Stimulated activated naive CD8-positive, alpha-beta T cell treated with anti-CD3 and anti-CD28 coated beads, Interleukin-15, Interleukin-2, amounts not matched to agents 100 ng/mL and 50 ng/mL, for 24 hours (primary cell): ENCODE data around the gene WAS.
A peak's percentile ranks its signal among the peaks of the same experiment; 100 is the strongest.

ENCODE experiments used
- H3K27ac Mint-ChIP-seq: one replicate; pipeline ENCODE4 v1.8.0; 2021; ENCODE audit warnings: mild to moderate bottlenecking, mixed read lengths
- H3K27me3 Mint-ChIP-seq: one replicate; pipeline ENCODE4 v1.8.0; 2021; ENCODE audit warnings: mixed read lengths
- H3K36me3 Mint-ChIP-seq: one replicate; pipeline ENCODE4 v1.8.0; 2021; ENCODE audit warnings: low read depth, mixed read lengths
- H3K4me1 Mint-ChIP-seq: one replicate; pipeline ENCODE4 v1.8.0; 2021; ENCODE audit warnings: low read depth, mixed read lengths
- H3K4me3 Mint-ChIP-seq: one replicate; pipeline ENCODE4 v1.8.0; 2021; ENCODE audit warnings: mild to moderate bottlenecking, mixed read lengths
- H3K9me3 Mint-ChIP-seq: one replicate; pipeline ENCODE4 v1.8.0; 2021; ENCODE audit warnings: mixed read lengths

WAS gene

GRCh38 chrX:48696301-48696908 lies 12.8 kb downstream of the WAS start, which contains the start of gene SUV39H1:
Gene SUV39H1, plus strand, starts transcription at chrX:48696734. Its CDS starts 51 bp downstream, at chrX:48696785.
- no peaks in the 10 kb centered on the region for H3K9me3 Mint-ChIP-seq
- H3K27ac Mint-ChIP-seq: peak within 1 kb of the TSS; percentile 97
- peaks cover 24% of the 10 kb centered on the region for H3K36me3 Mint-ChIP-seq
- H3K27me3 Mint-ChIP-seq: no peaks in the 10 kb centered on the region
- peaks cover 27% of the 10 kb centered on the region for H3K4me1 Mint-ChIP-seq
- H3K4me3 Mint-ChIP-seq: peak within 1 kb of the TSS; percentile 93

- H3K27ac Mint-ChIP-seq: peak overlapping the region; percentile 97
- H3K27me3 Mint-ChIP-seq: no peaks in the 10 kb centered on the region
- no peaks in the 10 kb centered on the region for H3K9me3 Mint-ChIP-seq
- peaks cover 20% of the 10 kb centered on the region for H3K36me3 Mint-ChIP-seq
- peaks cover 27% of the 10 kb centered on the region for H3K4me1 Mint-ChIP-seq
- H3K4me3 Mint-ChIP-seq: peak overlapping the region; percentile 93
Observed at GRCh38 chrX:48696909-48697727, 13.5 kb downstream of the WAS start.

DNA sequence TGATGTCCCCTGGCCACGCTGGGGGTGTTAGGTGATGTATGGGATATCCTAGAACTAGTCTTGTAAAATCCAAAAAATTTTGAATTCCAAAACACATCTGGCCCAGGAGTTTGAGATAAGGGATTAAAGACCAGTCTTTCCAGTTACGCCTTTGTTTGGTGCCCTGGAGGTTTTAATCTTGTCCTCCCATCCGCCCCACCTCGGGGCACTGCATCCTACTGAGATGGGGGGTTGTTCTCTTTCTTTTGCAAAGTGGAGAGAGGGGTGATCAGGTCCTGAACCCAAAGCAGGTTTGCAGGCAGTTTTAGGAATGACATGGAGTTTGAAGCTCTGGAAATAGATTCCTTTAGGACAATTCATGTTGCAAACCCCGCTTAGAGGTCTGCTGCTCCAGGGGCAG lies 14.7 kb downstream of the WAS start:
- H3K4me3 Mint-ChIP-seq: peak overlapping the region; percentile 93
- H3K27ac Mint-ChIP-seq: no peak overlapping the region
- H3K27me3 Mint-ChIP-seq: no peaks in the 10 kb centered on the region
- H3K9me3 Mint-ChIP-seq: no peaks in the 10 kb centered on the region
- H3K4me1 Mint-ChIP-seq: peaks cover 28% of the 10 kb centered on the region
- H3K36me3 Mint-ChIP-seq: peaks cover 25% of the 10 kb centered on the region

GRCh38 chrX:48700246-48700645 lies 16.6 kb downstream of the WAS start:
- no peaks in the 10 kb centered on the region for H3K27me3 Mint-ChIP-seq
- no peak overlapping the region for H3K27ac Mint-ChIP-seq
- no peak overlapping the region for H3K4me3 Mint-ChIP-seq
- peaks cover 35% of the 10 kb centered on the region for H3K36me3 Mint-ChIP-seq
- H3K4me1 Mint-ChIP-seq: peaks cover 27% of the 10 kb centered on the region
- no peaks in the 10 kb centered on the region for H3K9me3 Mint-ChIP-seq

DNA sequence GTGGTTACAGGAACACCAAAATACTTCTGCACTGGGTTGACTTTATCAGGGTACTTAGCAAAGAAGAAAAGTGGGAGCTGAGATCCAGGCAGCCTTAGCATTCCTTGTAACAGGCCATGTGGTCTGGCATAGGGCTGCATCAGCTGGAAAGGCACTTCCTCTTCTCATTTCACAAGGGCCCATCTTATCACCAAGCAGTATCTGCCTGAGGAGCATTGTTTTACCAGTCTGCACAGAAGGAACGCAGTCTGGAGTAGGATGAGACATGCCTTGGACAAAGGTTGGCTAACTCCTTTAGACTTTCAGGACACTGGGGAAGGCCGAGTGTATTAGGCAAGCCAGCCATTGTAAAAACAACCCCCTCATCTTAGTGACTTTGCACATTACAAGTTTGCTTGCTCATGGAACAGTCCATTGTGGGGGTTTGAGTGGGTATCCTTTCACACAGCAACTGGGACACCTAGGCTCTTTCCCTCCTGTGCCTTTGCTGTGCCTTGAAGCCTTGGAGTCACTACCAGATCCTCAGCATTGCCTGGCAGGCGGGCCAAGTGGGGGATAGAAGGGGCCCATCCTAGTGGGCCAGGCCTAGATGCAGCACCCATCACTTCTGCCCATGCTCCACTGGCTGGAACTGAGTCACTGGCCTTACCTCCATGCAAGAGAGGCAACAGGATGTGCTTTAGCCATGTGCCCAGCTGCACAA lies 17.5 kb downstream of the WAS start:
- H3K4me3 Mint-ChIP-seq: no peak overlapping the region
- H3K27ac Mint-ChIP-seq: no peak overlapping the region
- H3K4me1 Mint-ChIP-seq: peaks cover 19% of the 10 kb centered on the region
- H3K27me3 Mint-ChIP-seq: no peaks in the 10 kb centered on the region
- H3K9me3 Mint-ChIP-seq: no peaks in the 10 kb centered on the region
- H3K36me3 Mint-ChIP-seq: peaks cover 35% of the 10 kb centered on the region

GRCh38 chrX:48702032-48702431 lies 18.4 kb downstream of the WAS start:
- H3K9me3 Mint-ChIP-seq: no peaks in the 10 kb centered on the region
- peaks cover 35% of the 10 kb centered on the region for H3K36me3 Mint-ChIP-seq
- H3K27ac Mint-ChIP-seq: no peak overlapping the region
- no peak overlapping the region for H3K4me3 Mint-ChIP-seq
- peaks cover 18% of the 10 kb centered on the region for H3K4me1 Mint-ChIP-seq
- no peaks in the 10 kb centered on the region for H3K27me3 Mint-ChIP-seq

DNA sequence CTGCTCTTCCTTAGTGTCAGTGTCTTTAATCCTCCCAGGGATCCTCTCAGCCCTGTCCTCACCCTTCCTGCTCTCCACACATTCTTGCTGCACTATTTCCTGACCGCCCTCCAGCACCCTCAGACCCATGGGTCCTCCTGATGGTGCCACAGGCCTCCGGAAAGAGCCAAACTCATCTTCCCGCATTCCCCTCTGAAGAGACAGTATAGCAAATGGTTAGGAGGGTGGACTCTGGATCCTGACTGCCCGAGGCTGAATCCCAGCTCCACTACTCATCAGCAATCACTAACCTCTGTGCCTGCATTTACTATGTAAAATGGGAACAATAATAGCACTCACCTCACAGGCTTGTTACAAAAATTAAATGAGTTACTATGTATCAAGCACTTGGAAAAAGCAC lies 19.1 kb downstream of the WAS start:
- Mint-ChIP-seq H3K9me3 (no peaks in the 10 kb centered on the region), H3K4me3 (no peak overlapping the region), H3K27ac (no peak overlapping the region), H3K4me1 (peaks cover 12% of the 10 kb centered on the region), H3K36me3 (peaks cover 29% of the 10 kb centered on the region), H3K27me3 (no peaks in the 10 kb centered on the region)

DNA sequence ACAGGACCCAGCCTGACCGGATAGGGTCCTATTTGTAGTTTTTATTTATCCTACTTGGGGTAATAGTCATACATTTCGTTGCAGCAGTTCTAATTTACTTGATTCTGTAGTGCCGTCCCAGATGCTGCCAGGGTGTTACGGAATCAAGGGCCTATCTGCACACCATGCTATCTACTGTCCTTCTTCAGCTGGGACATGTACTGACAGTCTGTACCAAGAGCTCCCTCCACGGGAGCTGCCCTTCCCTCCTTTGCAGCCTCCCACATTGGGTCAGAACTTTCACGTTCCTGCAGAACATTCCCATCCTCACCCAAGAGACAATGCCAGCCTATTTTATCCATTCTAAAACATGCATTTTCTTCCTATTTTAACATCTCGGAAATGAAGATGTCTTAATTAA lies 19.6 kb downstream of the WAS start:
- H3K4me3 Mint-ChIP-seq: no peak overlapping the region
- peaks cover 29% of the 10 kb centered on the region for H3K36me3 Mint-ChIP-seq
- H3K27me3 Mint-ChIP-seq: no peaks in the 10 kb centered on the region
- H3K4me1 Mint-ChIP-seq: peaks cover 7% of the 10 kb centered on the region
- no peak overlapping the region for H3K27ac Mint-ChIP-seq
- no peaks in the 10 kb centered on the region for H3K9me3 Mint-ChIP-seq

DNA sequence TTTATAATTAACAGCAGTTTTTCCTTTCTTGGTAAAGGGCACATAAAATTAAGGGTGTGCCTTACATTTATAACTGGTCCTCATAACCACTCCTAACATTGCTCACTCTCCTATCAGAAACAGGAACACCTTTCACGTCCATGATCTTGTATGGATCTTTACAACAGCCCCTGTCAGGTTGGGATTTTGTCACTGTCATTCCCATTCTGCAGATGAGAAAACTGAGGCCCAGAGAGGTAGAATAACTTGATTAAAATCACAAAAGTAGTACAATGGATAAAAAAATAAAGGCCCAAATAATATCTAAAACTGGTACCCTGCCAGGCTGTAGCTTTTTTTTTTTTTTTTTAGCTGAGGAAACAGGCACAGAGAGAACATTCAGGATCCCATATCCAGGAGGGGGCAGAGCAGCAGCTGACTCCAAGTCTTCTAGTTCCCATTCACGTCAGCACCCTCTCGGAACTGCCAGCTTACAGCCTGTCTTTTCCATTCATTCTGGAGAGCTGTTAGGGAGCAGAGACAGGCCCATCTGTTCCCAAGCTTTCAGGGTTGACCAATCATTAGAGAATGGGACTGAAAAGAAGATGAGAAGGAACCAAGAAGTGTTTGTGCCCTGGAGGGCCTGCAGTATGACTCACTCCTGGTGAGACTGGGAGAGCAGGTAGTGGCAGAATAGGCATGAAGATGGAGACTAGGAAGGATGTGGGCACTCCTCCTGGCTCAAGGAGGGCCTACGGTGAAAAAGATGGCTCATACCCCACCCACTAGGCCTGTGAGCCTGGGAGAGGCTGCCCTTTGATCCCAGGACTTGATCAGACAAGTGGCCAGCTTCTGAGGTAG lies 20.3 kb downstream of the WAS start:
- no peak overlapping the region for H3K4me3 Mint-ChIP-seq
- peaks cover 6% of the 10 kb centered on the region for H3K4me1 Mint-ChIP-seq
- no peaks in the 10 kb centered on the region for H3K27me3 Mint-ChIP-seq
- H3K27ac Mint-ChIP-seq: no peak overlapping the region
- H3K9me3 Mint-ChIP-seq: no peaks in the 10 kb centered on the region
- H3K36me3 Mint-ChIP-seq: peaks cover 33% of the 10 kb centered on the region

GRCh38 chrX:48705871-48706270 lies 22.3 kb downstream of the WAS start:
- Mint-ChIP-seq H3K4me3 (no peak overlapping the region), H3K9me3 (no peaks in the 10 kb centered on the region), H3K27ac (no peak overlapping the region), H3K4me1 (peaks cover 12% of the 10 kb centered on the region), H3K27me3 (no peaks in the 10 kb centered on the region), H3K36me3 (peaks cover 23% of the 10 kb centered on the region)

- Mint-ChIP-seq H3K36me3 (peaks cover 7% of the 10 kb centered on the region), H3K27ac (no peak overlapping the region), H3K27me3 (no peaks in the 10 kb centered on the region), H3K4me1 (peaks cover 43% of the 10 kb centered on the region), H3K4me3 (no peak overlapping the region), H3K9me3 (no peaks in the 10 kb centered on the region)
Observed at GRCh38 chrX:48709522-48710112, 26.0 kb downstream of the WAS start.

DNA sequence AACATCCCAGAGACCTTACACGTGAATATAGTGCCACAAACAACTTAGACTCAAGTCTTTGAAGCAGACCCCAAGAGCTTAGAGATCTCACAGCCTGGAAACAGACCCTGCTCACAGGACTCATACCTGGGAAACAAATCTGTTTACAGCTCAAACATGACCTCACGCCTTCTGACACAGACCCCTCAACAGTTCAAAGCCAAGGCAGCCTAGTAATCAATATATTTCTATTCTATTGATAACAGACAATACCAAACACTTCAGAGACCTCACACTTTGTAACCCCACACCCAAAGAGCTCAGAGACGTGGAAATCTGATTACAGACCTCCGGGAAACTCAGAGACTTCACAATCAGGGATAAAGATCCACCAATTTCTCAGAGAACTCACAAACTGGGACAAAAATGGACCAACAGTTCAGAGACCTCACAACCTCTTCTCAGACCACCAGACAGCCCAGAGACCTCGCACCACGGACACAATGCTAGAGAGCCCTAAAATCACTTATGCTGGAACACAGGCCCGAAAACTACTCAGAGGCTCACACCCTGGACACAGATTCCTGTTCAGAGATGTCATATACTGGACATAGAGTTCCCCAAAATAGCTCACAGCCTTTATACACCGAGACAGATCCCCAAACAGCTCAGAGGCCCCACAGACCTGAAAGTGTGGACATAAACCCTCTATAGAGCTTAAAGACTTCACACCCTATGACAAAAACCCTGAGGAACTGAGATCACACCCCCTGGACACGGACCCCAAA lies 27.7 kb downstream of the WAS start:
- Mint-ChIP-seq H3K27ac (no peak overlapping the region), H3K4me1 (peaks cover 60% of the 10 kb centered on the region), H3K27me3 (no peaks in the 10 kb centered on the region), H3K36me3 (peaks cover 7% of the 10 kb centered on the region), H3K9me3 (no peaks in the 10 kb centered on the region), H3K4me3 (no peak overlapping the region)

DNA sequence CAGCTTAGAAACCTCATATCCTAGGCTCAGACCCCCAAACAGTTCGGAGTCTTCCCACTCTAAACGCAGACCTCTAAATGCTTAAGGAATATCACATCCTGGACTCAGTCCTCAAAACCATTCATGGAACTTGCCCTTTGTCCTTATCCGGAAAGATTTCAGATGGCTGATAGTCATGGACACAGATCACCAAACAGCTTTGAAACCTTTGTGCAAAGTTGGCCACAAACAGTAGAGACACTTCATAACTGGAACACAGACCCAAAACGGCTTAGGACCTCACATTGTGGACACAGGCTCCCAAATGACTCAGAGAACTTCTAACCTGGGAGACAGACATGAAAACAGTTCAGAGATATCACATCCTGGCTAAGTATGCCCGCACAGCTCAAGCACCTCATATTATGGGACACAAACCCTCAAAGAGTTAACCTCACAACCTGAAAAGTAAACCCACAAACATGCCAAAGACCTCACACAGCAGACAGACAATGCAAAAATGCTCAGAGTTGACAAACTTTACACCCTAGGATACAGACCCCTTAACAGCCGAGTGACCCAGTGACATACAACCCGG lies 28.4 kb downstream of the WAS start:
- H3K36me3 Mint-ChIP-seq: peaks cover 7% of the 10 kb centered on the region
- peak overlapping the region; percentile 73 for H3K27ac Mint-ChIP-seq
- H3K4me3 Mint-ChIP-seq: peak overlapping the region; percentile 56
- H3K4me1 Mint-ChIP-seq: peaks cover 65% of the 10 kb centered on the region
- H3K27me3 Mint-ChIP-seq: no peaks in the 10 kb centered on the region
- H3K9me3 Mint-ChIP-seq: no peaks in the 10 kb centered on the region
